OCI-LY3 (cell line): Measurements from ENCODE around the gene LSS.

Experiments used
- EZH2phosphoT487 ChIP-seq: fragments of 200-600 bp; shearing (Covaris generic); IDR thresholded peaks from 2 replicates; pipeline ENCODE4 v1.6.1; 2018; ENCODE audit warnings: antibody characterized with exemption, mixed run types, low read depth
- TF ChIP-seq, protein P1 (sequence below): fragments of 200-600, 300-600 bp; sonication (generic); IDR thresholded peaks from 2 replicates; pipeline ENCODE4 v1.5.1; 2014; ENCODE audit warnings: antibody characterized with exemption, low read length, low read depth

DNA sequence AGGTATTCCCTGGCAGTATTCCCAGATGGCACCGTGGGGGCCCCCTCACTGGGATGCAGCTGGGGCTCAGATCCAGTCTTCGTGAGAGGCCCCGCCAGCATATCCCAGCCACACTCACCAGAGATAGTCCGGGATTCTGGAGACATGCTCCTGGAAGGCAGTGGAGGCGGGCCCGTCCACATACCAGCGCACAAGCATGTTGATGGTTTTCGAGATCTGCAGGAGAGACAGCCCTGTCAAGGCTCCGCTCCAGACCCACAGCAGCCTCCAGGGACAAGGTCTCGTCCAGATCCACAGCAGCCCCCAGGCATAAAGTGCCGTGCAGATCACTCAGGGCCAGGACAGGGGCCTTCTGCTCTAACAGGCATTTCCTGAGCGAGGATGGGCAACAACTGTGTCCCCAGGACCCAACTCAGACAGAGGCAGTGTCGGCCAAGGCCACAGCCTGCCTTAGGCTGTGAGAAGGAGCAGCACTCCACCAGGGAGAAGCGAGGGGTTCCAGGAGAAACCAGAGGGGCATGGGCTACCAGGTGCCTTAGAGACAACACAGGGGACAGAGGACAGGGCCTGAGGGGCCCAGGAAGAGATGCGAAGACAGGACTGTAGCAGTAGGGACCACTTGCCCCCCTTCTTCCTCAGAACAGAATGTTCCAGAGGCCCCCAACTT is 14.8 kb downstream of the LSS start:
- TF ChIP-seq, protein P1, sequence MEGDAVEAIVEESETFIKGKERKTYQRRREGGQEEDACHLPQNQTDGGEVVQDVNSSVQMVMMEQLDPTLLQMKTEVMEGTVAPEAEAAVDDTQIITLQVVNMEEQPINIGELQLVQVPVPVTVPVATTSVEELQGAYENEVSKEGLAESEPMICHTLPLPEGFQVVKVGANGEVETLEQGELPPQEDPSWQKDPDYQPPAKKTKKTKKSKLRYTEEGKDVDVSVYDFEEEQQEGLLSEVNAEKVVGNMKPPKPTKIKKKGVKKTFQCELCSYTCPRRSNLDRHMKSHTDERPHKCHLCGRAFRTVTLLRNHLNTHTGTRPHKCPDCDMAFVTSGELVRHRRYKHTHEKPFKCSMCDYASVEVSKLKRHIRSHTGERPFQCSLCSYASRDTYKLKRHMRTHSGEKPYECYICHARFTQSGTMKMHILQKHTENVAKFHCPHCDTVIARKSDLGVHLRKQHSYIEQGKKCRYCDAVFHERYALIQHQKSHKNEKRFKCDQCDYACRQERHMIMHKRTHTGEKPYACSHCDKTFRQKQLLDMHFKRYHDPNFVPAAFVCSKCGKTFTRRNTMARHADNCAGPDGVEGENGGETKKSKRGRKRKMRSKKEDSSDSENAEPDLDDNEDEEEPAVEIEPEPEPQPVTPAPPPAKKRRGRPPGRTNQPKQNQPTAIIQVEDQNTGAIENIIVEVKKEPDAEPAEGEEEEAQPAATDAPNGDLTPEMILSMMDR = no peak
- no peak for TF ChIP-seq EZH2phosphoT487
